OCI-LY3 (cell line): ENCODE results near the gene PLIN5.

Source experiments
- H2AFZ ChIP-seq: fragments of 200-600, 300-600 bp; shearing (Covaris generic); 2 replicates; pipeline ENCODE4 v1.6.0; 2014; ENCODE audit warnings: antibody characterized with exemption, low read depth, low read length
- H3K27ac ChIP-seq: fragments of 200-600, 300-600 bp; sonication (generic); 2 replicates; pipeline ENCODE4 v1.5.1; 2014; ENCODE audit warnings: mild to moderate bottlenecking, low read length, moderate library complexity, mixed read lengths
- H3K27me3 ChIP-seq: fragments of 200-600, 300-600 bp; sonication (generic); 2 replicates; pipeline ENCODE4 v1.6.1; 2014; ENCODE audit warnings: low read depth, low read length, mixed read lengths
- H3K36me3 ChIP-seq: fragments of 200-600, 300-600 bp; sonication (generic); replicated peaks from 2 replicates; pipeline ENCODE3; 2014; ENCODE audit warnings: low read depth, low read length, mixed read lengths
- H3K4me1 ChIP-seq: fragments of 300-600, 200-600 bp; sonication (generic); 2 replicates; pipeline ENCODE4 v1.6.1; 2014; ENCODE audit warnings: low read length, mixed read lengths
- H3K4me2 ChIP-seq: fragments of 200-600, 300-600 bp; sonication (generic); 2 replicates; pipeline ENCODE4 v1.6.1; 2014; ENCODE audit warnings: low read length, mixed read lengths
- H3K4me3 ChIP-seq: fragments of 300-600, 200-600 bp; sonication (generic); 2 replicates; pipeline ENCODE4 v1.5.1; 2014; ENCODE audit warnings: antibody characterized with exemption, mild to moderate bottlenecking, low read length, moderate library complexity
- H3K79me2 ChIP-seq: fragments of 300-600, 200-600 bp; shearing (Covaris generic); 2 replicates; pipeline ENCODE4 v1.6.1; 2014; ENCODE audit warnings: mild to moderate bottlenecking, low read length, mixed read lengths
- H3K9ac ChIP-seq: fragments of 300-600, 200-600 bp; shearing (Covaris generic); 2 replicates; pipeline ENCODE4 v1.6.0; 2014; ENCODE audit warnings: mild to moderate bottlenecking, low read length, moderate library complexity
- H3K9me3 ChIP-seq: fragments of 200-600, 300-600 bp; shearing (Covaris generic); 2 replicates; pipeline ENCODE4 v1.6.1; 2014; ENCODE audit warnings: low read length, mixed read lengths; ENCODE audit not compliant: insufficient read depth
- H4K20me1 ChIP-seq: fragments of 200-600, 300-600 bp; sonication (generic); 2 replicates; pipeline ENCODE4 v1.6.1; 2016; ENCODE audit warnings: low read length, mixed read lengths; ENCODE audit not compliant: insufficient read depth
- EZH2phosphoT487 ChIP-seq: fragments of 200-600 bp; shearing (Covaris generic); IDR thresholded peaks from 2 replicates; pipeline ENCODE4 v1.6.1; 2018; ENCODE audit warnings: antibody characterized with exemption, mixed run types, low read depth
- TF ChIP-seq, protein P1 (sequence below): fragments of 200-600, 300-600 bp; sonication (generic); IDR thresholded peaks from 2 replicates; pipeline ENCODE4 v1.5.1; 2014; ENCODE audit warnings: antibody characterized with exemption, low read length, low read depth

The PLIN5 gene

DNA sequence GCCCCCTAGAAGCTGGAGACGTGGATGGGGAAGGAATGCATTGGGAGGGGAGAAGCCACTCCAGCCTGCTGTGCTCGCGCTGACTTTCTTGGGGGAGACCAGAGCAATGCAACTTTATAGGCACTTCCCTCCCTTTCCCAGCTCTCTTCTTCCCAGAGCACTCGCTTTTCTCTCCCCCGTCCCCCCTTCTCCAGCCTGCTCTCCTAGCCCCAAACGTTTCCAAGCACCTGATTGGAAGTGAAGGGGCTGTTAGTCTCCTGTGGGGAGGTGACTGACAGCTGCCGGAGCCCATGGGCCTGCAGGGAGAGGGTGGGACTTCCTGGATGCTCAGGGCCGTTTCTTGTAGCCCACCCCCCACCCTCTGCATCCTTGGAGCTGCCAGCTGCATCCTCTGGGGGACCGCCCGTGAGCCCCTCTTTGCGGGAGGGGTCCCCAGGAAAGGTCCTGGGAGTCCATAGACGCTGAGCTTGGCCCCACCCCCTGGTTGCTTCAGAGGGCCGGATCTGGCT is 60.5 kb downstream of the PLIN5 start:
- no peaks in the 10 kb centered on the region for H3K27me3 ChIP-seq
- H3K9me3 ChIP-seq: no peaks in the 10 kb centered on the region
- peak overlapping the region; percentile 17 for H3K27ac ChIP-seq
- peaks cover 19% of the 10 kb centered on the region for H3K4me1 ChIP-seq
- H3K79me2 ChIP-seq: peaks cover 33% of the 10 kb centered on the region
- TF ChIP-seq EZH2phosphoT487: no peak
- H3K4me2 ChIP-seq: peak overlapping the region; percentile 97
- no peaks in the 10 kb centered on the region for H4K20me1 ChIP-seq
- peak overlapping the region; percentile 93 for H3K4me3 ChIP-seq
- peaks cover 17% of the 10 kb centered on the region for H3K36me3 ChIP-seq
- H2AFZ ChIP-seq: no peak overlapping the region
- peak overlapping the region; percentile 93 for H3K9ac ChIP-seq

DNA sequence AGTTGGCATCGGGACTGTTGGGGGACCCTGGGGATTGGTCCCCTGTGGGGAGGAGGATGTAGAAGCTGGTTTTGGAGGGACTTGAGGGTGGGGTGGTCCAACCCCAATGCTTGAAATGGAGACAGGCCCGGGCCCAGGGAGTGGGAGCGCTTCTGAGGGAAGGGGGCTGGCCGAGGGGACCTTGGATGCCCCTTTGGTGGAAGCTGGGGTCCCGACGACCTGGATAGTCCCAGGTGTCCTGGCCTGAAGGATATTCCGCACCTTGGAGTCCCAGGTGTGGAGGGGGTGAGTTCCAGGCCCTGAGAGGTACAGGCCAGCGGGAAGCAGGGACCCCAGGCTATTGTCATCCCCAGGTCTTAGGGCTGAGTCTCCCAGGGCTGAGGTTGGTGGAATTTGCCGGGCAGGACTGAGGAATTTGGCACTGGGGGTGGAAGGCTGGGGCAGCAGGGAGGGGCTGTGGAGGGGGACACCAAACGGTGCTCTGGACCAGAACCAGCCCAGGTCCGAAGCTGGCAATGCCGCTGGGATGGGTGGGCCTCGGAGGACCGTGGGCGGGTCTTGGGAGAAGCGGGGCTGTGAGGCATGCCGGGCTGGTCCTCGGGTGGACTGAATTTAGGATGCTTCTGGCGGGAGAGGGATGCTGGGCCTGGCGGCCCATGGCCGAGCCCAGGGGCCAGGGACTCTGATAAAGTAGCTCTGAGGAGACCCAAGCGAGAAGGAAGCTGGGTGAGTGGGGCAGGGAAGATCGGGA is 61.1 kb downstream of the PLIN5 start:
- Histone ChIP-seq H3K4me1 (peaks cover 19% of the 10 kb centered on the region), H3K27ac (peak overlapping the region; percentile 17), H3K4me2 (peak overlapping the region; percentile 97), H3K9ac (peak overlapping the region; percentile 93), H3K27me3 (no peaks in the 10 kb centered on the region), H4K20me1 (no peaks in the 10 kb centered on the region), H3K36me3 (peaks cover 17% of the 10 kb centered on the region), H3K9me3 (no peaks in the 10 kb centered on the region), H3K79me2 (peaks cover 33% of the 10 kb centered on the region), H3K4me3 (peak overlapping the region; percentile 93), H2AFZ (no peak overlapping the region)
- TF ChIP-seq, protein P1, sequence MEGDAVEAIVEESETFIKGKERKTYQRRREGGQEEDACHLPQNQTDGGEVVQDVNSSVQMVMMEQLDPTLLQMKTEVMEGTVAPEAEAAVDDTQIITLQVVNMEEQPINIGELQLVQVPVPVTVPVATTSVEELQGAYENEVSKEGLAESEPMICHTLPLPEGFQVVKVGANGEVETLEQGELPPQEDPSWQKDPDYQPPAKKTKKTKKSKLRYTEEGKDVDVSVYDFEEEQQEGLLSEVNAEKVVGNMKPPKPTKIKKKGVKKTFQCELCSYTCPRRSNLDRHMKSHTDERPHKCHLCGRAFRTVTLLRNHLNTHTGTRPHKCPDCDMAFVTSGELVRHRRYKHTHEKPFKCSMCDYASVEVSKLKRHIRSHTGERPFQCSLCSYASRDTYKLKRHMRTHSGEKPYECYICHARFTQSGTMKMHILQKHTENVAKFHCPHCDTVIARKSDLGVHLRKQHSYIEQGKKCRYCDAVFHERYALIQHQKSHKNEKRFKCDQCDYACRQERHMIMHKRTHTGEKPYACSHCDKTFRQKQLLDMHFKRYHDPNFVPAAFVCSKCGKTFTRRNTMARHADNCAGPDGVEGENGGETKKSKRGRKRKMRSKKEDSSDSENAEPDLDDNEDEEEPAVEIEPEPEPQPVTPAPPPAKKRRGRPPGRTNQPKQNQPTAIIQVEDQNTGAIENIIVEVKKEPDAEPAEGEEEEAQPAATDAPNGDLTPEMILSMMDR: no peak
- no peak for TF ChIP-seq EZH2phosphoT487

DNA sequence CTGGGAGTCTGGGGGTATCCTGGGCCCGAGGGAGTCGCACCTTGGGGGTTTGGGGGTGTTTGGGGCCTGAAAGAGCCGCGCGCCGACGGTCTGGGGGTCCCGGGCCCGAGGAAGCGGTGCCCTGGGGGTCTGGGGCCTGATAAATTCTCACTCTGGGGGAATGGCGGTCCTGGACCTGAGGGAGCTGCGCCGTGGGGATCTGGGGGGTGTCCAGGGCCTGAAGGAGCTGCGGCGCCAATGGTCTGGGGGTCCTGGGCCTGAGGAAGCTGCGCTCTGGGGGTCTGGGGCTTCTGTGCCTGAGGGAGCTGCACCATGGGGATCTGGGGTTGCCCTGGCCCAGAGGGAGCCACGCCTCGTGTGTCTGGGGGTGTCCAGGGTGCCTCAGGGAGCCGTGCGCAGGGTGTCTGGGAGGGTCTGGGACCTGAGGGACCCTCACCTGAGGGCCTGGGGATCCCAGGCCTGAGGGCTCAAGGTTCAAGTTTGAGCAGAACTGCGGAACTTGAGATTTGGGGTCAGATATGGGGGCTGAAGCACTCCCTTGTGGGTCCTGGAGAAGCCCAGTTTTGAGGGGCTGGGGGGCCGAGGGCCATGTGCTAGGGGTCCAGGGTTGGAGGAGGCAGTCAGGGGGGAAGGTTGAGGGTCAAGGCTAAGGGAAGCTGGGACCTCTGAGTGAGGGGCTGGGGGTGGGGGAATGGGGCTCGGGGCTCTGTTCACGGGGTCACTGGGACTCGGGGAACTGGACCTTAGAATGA is 61.8 kb downstream of the PLIN5 start:
- peak overlapping the region; percentile 97 for H3K4me2 ChIP-seq
- no peak overlapping the region for H2AFZ ChIP-seq
- H3K9me3 ChIP-seq: no peaks in the 10 kb centered on the region
- no peaks in the 10 kb centered on the region for H3K27me3 ChIP-seq
- no peaks in the 10 kb centered on the region for H4K20me1 ChIP-seq
- peaks cover 14% of the 10 kb centered on the region for H3K36me3 ChIP-seq
- H3K9ac ChIP-seq: peak overlapping the region; percentile 93
- H3K4me1 ChIP-seq: peaks cover 19% of the 10 kb centered on the region
- H3K4me3 ChIP-seq: peak overlapping the region; percentile 93
- TF ChIP-seq EZH2phosphoT487: no peak
- TF ChIP-seq, protein P1: no peak
- H3K27ac ChIP-seq: peak overlapping the region; percentile 10; the same call in 1 of the 2 replicates
- H3K79me2 ChIP-seq: peaks cover 33% of the 10 kb centered on the region
